ENCODE results near the gene HOXD11. TPM values are rescaled to one million over a fixed set of nuclear protein-coding genes. Genes with fewer than 3 reads are reported as not detected.

The HOXD11 gene
- total and polyA plus RNA-seq, 9 of the 15 experiments (the other 6 are each of a cell fraction or from before 2014, with no cell fraction given) = not detected

DNA sequence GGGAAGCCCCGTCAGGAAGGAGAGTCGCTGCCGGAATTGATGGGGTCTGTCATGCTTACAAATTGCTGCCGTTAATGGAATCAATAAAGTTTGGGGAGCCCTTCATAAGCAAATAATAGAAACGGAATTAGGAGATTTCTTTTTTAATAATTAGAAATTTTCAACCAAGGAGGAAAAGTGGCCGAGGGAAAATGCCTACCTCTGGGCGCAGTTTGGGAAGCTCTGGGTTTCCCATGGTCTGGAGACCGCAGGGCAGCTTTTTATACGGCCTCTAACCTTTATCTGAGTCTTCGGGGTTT is 24.6 kb upstream of the HOXD11 start:
- Histone ChIP-seq H2AFZ (ENCODE audit: low read depth, low read length) (no peak overlapping the region), H3K36me3 (ENCODE audit: control insufficient read depth, insufficient read depth, low read length) (no peaks in the 10 kb centered on the region), H3K79me2 (ENCODE audit: control insufficient read depth, insufficient read depth, low read length) (no peaks in the 10 kb centered on the region), H3K9me1 (ENCODE audit: control insufficient read depth, insufficient read depth, low read length) (no peaks in the 10 kb centered on the region), H3K9ac (ENCODE audit: insufficient read depth in 1 of 2, low read depth in 2 of 2, low read length in 2 of 2) (no peak overlapping the region), H3K4me2 (ENCODE audit: insufficient read depth, low read length) (no peak overlapping the region), H3K27me3 (ENCODE audit: control insufficient read depth in 2 of 2, insufficient read depth in 2 of 2, low read length in 2 of 2) (peaks cover 53 to 79% of the 10 kb centered on the region in 2 experiments), H3K4me1 (replicated peaks in 1 of 2; ENCODE audit: control insufficient read depth in 2 of 2, insufficient read depth in 2 of 2, low read length in 2 of 2) (peaks cover 0 to 39% of the 10 kb centered on the region in 2 experiments; a peak in 3 of 5 replicates), H3K4me3 (no peak overlapping the region), H4K20me1 (replicated peaks; ENCODE audit: control insufficient read depth, insufficient read depth, low read length) (peaks cover 4% of the 10 kb centered on the region; the same call in 1 of the 2 replicates), H3K27ac (ENCODE audit: extremely low read depth, low read depth, low read length) (no peak overlapping the region), H3K9me3 (replicated peaks; ENCODE audit: control insufficient read depth, insufficient read depth, low read depth, low read length) (peaks cover 10% of the 10 kb centered on the region)
- FAIRE-seq (no peak), DNase-seq (ENCODE audit: extremely low read depth in 1 of 4, low spot score in 3 of 4) (no peak), ATAC-seq (no peak)
- TF ChIP-seq, protein P1, sequence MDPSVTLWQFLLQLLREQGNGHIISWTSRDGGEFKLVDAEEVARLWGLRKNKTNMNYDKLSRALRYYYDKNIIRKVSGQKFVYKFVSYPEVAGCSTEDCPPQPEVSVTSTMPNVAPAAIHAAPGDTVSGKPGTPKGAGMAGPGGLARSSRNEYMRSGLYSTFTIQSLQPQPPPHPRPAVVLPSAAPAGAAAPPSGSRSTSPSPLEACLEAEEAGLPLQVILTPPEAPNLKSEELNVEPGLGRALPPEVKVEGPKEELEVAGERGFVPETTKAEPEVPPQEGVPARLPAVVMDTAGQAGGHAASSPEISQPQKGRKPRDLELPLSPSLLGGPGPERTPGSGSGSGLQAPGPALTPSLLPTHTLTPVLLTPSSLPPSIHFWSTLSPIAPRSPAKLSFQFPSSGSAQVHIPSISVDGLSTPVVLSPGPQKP (CRISPR knock-in tag; IDR thresholded peaks at IDR 0.05) = no peak
- TF ChIP-seq SETDB1 (IDR thresholded peaks at IDR 0.05; ENCODE audit: low read length) (no peak), ZNF785 (CRISPR knock-in tag; IDR thresholded peaks at IDR 0.05) (no peak), ZKSCAN8 (CRISPR knock-in tag; IDR thresholded peaks at IDR 0.05) (no peak), SMARCB1 (IDR thresholded peaks at IDR 0.05; ENCODE audit: insufficient read length, low read depth) (no peak), MCM7 (IDR thresholded peaks at IDR 0.05) (no peak), SIN3A (IDR thresholded peaks at IDR 0.05; ENCODE audit: borderline replicate concordance in 2 of 2, control insufficient read depth in 1 of 2, low read depth in 2 of 2, low read length in 2 of 2) (no peak), HNRNPUL1 (IDR thresholded peaks at IDR 0.05; ENCODE audit: low read length) (no peak), NFIX (CRISPR knock-in tag; IDR thresholded peaks at IDR 0.05; ENCODE audit: low read depth) (no peak), CHD1 (IDR thresholded peaks at IDR 0.05; ENCODE audit: low read length) (no peak), GATAD2A (IDR thresholded peaks at IDR 0.05) (no peak), MAFG (tag; conservative IDR thresholded peaks at IDR 0.05) (no peak)
- TF ChIP-seq, protein P2, sequence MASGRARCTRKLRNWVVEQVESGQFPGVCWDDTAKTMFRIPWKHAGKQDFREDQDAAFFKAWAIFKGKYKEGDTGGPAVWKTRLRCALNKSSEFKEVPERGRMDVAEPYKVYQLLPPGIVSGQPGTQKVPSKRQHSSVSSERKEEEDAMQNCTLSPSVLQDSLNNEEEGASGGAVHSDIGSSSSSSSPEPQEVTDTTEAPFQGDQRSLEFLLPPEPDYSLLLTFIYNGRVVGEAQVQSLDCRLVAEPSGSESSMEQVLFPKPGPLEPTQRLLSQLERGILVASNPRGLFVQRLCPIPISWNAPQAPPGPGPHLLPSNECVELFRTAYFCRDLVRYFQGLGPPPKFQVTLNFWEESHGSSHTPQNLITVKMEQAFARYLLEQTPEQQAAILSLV (tag; IDR thresholded peaks at IDR 0.05) = no peak
- TF ChIP-seq, protein P3, sequence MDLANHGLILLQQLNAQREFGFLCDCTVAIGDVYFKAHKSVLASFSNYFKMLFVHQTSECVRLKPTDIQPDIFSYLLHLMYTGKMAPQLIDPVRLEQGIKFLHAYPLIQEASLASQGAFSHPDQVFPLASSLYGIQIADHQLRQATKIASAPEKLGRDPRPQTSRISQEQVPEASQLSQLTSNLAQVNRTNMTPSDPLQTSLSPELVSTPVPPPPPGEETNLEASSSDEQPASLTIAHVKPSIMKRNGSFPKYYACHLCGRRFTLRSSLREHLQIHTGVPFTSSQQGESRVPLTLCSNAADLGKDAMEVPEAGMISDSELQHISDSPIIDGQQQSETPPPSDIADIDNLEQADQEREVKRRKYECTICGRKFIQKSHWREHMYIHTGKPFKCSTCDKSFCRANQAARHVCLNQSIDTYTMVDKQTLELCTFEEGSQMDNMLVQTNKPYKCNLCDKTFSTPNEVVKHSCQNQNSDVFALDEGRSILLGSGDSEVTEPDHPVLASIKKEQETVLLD (IDR thresholded peaks at IDR 0.05) = no peak
- intact Hi-C loops (cut with micrococcal nuclease) (no loop called here), in situ Hi-C loops (cut with MboI) (loop anchor here (10.0 to 25.0 kb wide), 2 partner anchors 658 to 1045 kb away; no protein-coding TSS in a partner anchor)
- BruUV-seq (replicated peaks) = no TSS peak
- ChIA-PET POLR2A (no interaction called here), CTCF (ENCODE audit: low intra/inter-chr PET ratio) (no interaction called here)
- 38% methylated on average over 9 of the region's 10 CpGs for WGBS (ENCODE audit: insufficient coverage, low coverage, missing lambda C conversion rate)

All from K562 (cell line).